HCT116 (cell line): ENCODE results near the gene DCAF11. TPM values are rescaled to one million over a fixed set of nuclear protein-coding genes. Genes with fewer than 3 reads are reported as not detected.
A peak's percentile ranks its signal among the peaks of the same experiment; 100 is the strongest.

Experiments
- ATAC-seq: fragments of 200-7000 bp; cut with Tn5 transposase; 2 replicates; pipeline ENCODE4 v1.9.1; 2020; ENCODE audit warnings: mild to moderate bottlenecking, moderate library complexity
- BruUV-seq: library from RNA; stranded (reverse); fragments of 400-500 nt; replicated peaks from 2 replicates; lab custom pipeline; 2021; lab: Mats Ljungman, UMichigan
- CTCF ChIA-PET: fragments of 300-600 bp; sonication (Branson Sonifier 250); formaldehyde crosslinking; loops from one replicate; lab custom pipeline; 2021; ENCODE audit warnings: antibody characterized with exemption; lab: Charles Lee
- POLR2A ChIA-PET: fragments of 300-600, 350-600 bp; sonication (Branson Sonifier 250); formaldehyde crosslinking; loops from one replicate; lab custom pipeline; 2021; ENCODE audit warnings: antibody characterized with exemption; lab: Charles Lee
- RAD21 ChIA-PET, 2 experiments: fragments of 300-600 bp; sonication (Branson Sonifier 250); formaldehyde crosslinking; loops; one replicate each; lab custom pipeline; 2023; ENCODE audit warnings: low total read pairs in 2 of 2; ENCODE audit not compliant: uncharacterized antibody in 2 of 2, unreplicated experiment in 2 of 2, low non-redundant PET in 1 of 2; lab: Charles Lee
- DNase-seq: peaks from one replicate; pipeline ENCODE4 v3.0.0-alpha.2; 2010; ENCODE audit warnings: low read depth, low spot score
- H2AFZ ChIP-seq: fragments of 200-600 bp; shearing (Covaris generic), sonication (generic); 2 replicates; pipeline ENCODE4 v1.6.1; 2017; ENCODE audit warnings: low read depth, mixed run types, mixed read lengths, antibody characterized with exemption, low read length; ENCODE audit not compliant: poor library complexity, severe bottlenecking
- H3K27ac ChIP-seq: 2 replicates; pipeline ENCODE4 v1.5.1; 2012; ENCODE audit warnings: low read depth, low read length
- H3K27me3 ChIP-seq: fragments of 200-600 bp; sonication (generic); 2 replicates; pipeline ENCODE4 v1.6.1; 2016; ENCODE audit warnings: mixed run types, low read length, mixed read lengths; ENCODE audit not compliant: insufficient read depth
- H3K36me3 ChIP-seq, 2 experiments: fragments of 200-500 bp in 1 of 2; fragments of 200-600 bp in 1 of 2; sonication (Bioruptor generic) in 1 of 2; sonication (generic) in 1 of 2; 2 replicates each; pipeline versions ENCODE4 v1.5.1 to v1.6.1; 2014 to 2016; ENCODE audit warnings: low read length in 2 of 2, inconsistent platforms in 1 of 2, mixed read lengths in 1 of 2, mixed run types in 1 of 2; ENCODE audit not compliant: insufficient read depth in 2 of 2, control insufficient read depth in 1 of 2
- H3K4me1 ChIP-seq, 2 experiments: fragments of 200-600 bp in 1 of 2; sonication (generic) in 1 of 2; 2 replicates each; pipeline versions ENCODE4 v1.5.1 to v1.6.1; 2012 to 2017; ENCODE audit warnings: low read length in 2 of 2, inconsistent platforms in 1 of 2, mild to moderate bottlenecking in 1 of 2, mixed read lengths in 1 of 2, mixed run types in 1 of 2, moderate library complexity in 1 of 2; ENCODE audit not compliant: insufficient read depth in 2 of 2, control insufficient read depth in 1 of 2
- H3K4me2 ChIP-seq: fragments of 200-600 bp; sonication (generic); 2 replicates; pipeline ENCODE4 v1.6.1; 2017; ENCODE audit warnings: mixed run types, low read length, mixed read lengths
- H3K4me3 ChIP-seq, 2 experiments: fragments of 200-600 bp in 1 of 2; sonication (generic) in 1 of 2; replicated peaks in 1 of 2; 2 replicates each; pipeline ENCODE4 v1.5.1; 2011 to 2016; ENCODE audit warnings: low read length in 2 of 2, control low read depth in 1 of 2, low read depth in 1 of 2, mild to moderate bottlenecking in 1 of 2, mixed read lengths in 1 of 2, mixed run types in 1 of 2
- H3K79me2 ChIP-seq: fragments of 200-600 bp; sonication (generic); 2 replicates; pipeline ENCODE4 v1.6.1; 2017; ENCODE audit warnings: mild to moderate bottlenecking, mixed run types, low read length, moderate library complexity, mixed read lengths; ENCODE audit not compliant: insufficient read depth
- H3K9ac ChIP-seq: fragments of 200-600 bp; sonication (generic); 2 replicates; pipeline ENCODE4 v1.6.1; 2016; ENCODE audit warnings: low read length, mixed read lengths
- H3K9me2 ChIP-seq: fragments of 200-600 bp; sonication (generic), shearing (Covaris generic); 2 replicates; pipeline ENCODE4 v1.6.1; 2017; ENCODE audit warnings: mixed run types, mild to moderate bottlenecking, moderate library complexity; ENCODE audit not compliant: insufficient read depth
- H3K9me3 ChIP-seq, 2 experiments: fragments of 200-500 bp in 1 of 2; fragments of 200-600 bp in 1 of 2; sonication (Bioruptor generic) in 1 of 2; sonication (generic) in 1 of 2; 2 replicates each; pipeline ENCODE4 v1.6.1; 2014 to 2017; ENCODE audit warnings: low read length in 2 of 2, mixed read lengths in 2 of 2, inconsistent platforms in 1 of 2, low read depth in 1 of 2, mild to moderate bottlenecking in 1 of 2, mixed run types in 1 of 2, moderate library complexity in 1 of 2; ENCODE audit not compliant: control insufficient read depth in 1 of 2, insufficient read depth in 1 of 2
- H4K20me1 ChIP-seq: fragments of 200-600 bp; sonication (generic), shearing (Covaris generic); 2 replicates; pipeline ENCODE4 v1.6.1; 2017; ENCODE audit warnings: mixed run types, mild to moderate bottlenecking, moderate library complexity; ENCODE audit not compliant: insufficient read depth
- CEBPB ChIP-seq: IDR thresholded peaks from 2 replicates; pipeline ENCODE4 v1.6.1; 2012; ENCODE audit warnings: low read depth
- EGR1 ChIP-seq: IDR thresholded peaks from 2 replicates; pipeline ENCODE4 v1.6.1; 2012; ENCODE audit warnings: low read depth
- ELF1 ChIP-seq: IDR thresholded peaks from 2 replicates; pipeline ENCODE4 v1.6.1; 2012; ENCODE audit warnings: low read depth, borderline replicate concordance
- FOSL1 ChIP-seq: IDR thresholded peaks from 2 replicates; pipeline ENCODE4 v1.6.1; 2012; ENCODE audit warnings: low read depth
- JUND ChIP-seq: IDR thresholded peaks from 2 replicates; pipeline ENCODE4 v1.6.1; 2012
- POLR2A ChIP-seq: IDR thresholded peaks from 2 replicates; pipeline ENCODE4 v1.7.0; 2011; ENCODE audit warnings: borderline replicate concordance; ENCODE audit not compliant: insufficient read depth, insufficient read length; ENCODE audit errors: extremely low read depth
- POLR2AphosphoS5 ChIP-seq: IDR thresholded peaks from 2 replicates; pipeline ENCODE4 v1.6.1; 2011; ENCODE audit warnings: mild to moderate bottlenecking, low read depth, low read length, moderate library complexity
- RAD21 ChIP-seq: IDR thresholded peaks from 2 replicates; pipeline ENCODE4 v1.6.1; 2012; ENCODE audit warnings: low read depth, mild to moderate bottlenecking
- SIN3A ChIP-seq: IDR thresholded peaks from 2 replicates; pipeline ENCODE4 v1.6.1; 2012; ENCODE audit warnings: low read depth
- SP1 ChIP-seq: IDR thresholded peaks from 2 replicates; pipeline ENCODE4 v1.6.1; 2012; ENCODE audit warnings: low read depth
- SRF ChIP-seq: IDR thresholded peaks from 2 replicates; pipeline ENCODE4 v1.6.1; 2012; ENCODE audit warnings: low read depth
- YY1 ChIP-seq: IDR thresholded peaks from 2 replicates; pipeline ENCODE4 v1.6.1; 2011; ENCODE audit warnings: low read length, low read depth, moderate library complexity, mild to moderate bottlenecking; ENCODE audit not compliant: insufficient replicate concordance; ENCODE audit errors: extremely low read depth
- intact Hi-C: fragments of 100-400 bp; cut with micrococcal nuclease; formaldehyde crosslinking; loops from 2 replicates; pipeline ENCODE4 v1.10.0; 2022
- total RNA-seq: library from RNA; stranded (reverse); gene quantifications from one replicate; pipeline ENCODE4 v1.2.1, GENCODE V29; 2021; ENCODE audit not compliant: unreplicated experiment
- TF ChIP-seq, protein P1 (sequence below), 3 experiments: fragments of 200-600 bp in 1 of 3; sonication (generic) in 1 of 3; IDR thresholded peaks in 2 of 3; conservative IDR thresholded peaks in 1 of 3; 2 replicates each; pipeline ENCODE4 v1.5.1; 2012 to 2017; ENCODE audit warnings: low read depth in 2 of 3, low read length in 2 of 3, antibody characterized with exemption in 1 of 3, borderline replicate concordance in 1 of 3, control low read depth in 1 of 3, mild to moderate bottlenecking in 1 of 3, mixed read lengths in 1 of 3, mixed run types in 1 of 3, moderate library complexity in 1 of 3; ENCODE audit not compliant: insufficient read depth in 1 of 3
- TF ChIP-seq, protein P2 (sequence below): IDR thresholded peaks from 2 replicates; pipeline ENCODE4 v1.6.1; 2012
- TF ChIP-seq, protein P3 (sequence below): IDR thresholded peaks from 2 replicates; pipeline ENCODE4 v1.6.1; 2012; ENCODE audit warnings: low read depth
- TF ChIP-seq, protein P4 (sequence below): IDR thresholded peaks from 2 replicates; pipeline ENCODE4 v1.6.1; 2011; ENCODE audit warnings: mild to moderate bottlenecking, low read length, moderate library complexity; ENCODE audit not compliant: insufficient replicate concordance; ENCODE audit errors: extremely low read depth

The DCAF11 gene
- total RNA-seq, 1 experiment from 2014 or later, result 47.5 TPM

DNA sequence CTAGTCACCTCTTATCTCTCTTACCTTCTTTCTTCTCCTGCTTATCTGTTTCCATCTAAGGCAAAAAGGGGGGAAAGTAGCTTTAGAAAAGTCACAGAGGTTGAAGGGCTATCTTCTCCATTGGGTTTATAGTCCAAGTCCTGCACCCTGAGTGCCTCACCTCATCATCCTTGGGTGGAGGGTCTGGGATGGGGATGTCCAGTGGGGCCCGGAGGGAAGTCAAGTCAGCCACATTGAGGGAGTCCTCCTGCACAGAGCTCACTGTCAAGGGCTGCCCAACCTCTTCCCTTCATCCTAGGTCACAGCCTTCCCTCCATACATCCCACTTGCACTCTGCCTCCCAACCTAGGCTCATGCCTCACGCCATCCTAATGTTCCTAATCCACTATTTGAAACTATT lies 30.6 kb downstream of the DCAF11 start:
- Histone ChIP-seq H2AFZ (no peak overlapping the region), H4K20me1 (no peaks in the 10 kb centered on the region), H3K4me3 (peak overlapping the region; percentile 97 to 99), H3K9me2 (no peaks in the 10 kb centered on the region), H3K27ac (peak overlapping the region; percentile 83), H3K4me2 (peak overlapping the region; percentile 92), H3K36me3 (peaks cover 16 to 19% of the 10 kb centered on the region in 2 experiments; a peak in 3 of 4 replicates), H3K9me3 (no peaks in the 10 kb centered on the region), H3K27me3 (no peaks in the 10 kb centered on the region), H3K4me1 (peaks cover 19 to 27% of the 10 kb centered on the region in 2 experiments), H3K79me2 (peaks cover 61% of the 10 kb centered on the region), H3K9ac (peak overlapping the region; percentile 86)
- intact Hi-C loops, result no loop called here
- TF ChIP-seq YY1, result no peak
- no peak for TF ChIP-seq SP1
- no peak for TF ChIP-seq POLR2AphosphoS5
- TF ChIP-seq, protein P1, sequence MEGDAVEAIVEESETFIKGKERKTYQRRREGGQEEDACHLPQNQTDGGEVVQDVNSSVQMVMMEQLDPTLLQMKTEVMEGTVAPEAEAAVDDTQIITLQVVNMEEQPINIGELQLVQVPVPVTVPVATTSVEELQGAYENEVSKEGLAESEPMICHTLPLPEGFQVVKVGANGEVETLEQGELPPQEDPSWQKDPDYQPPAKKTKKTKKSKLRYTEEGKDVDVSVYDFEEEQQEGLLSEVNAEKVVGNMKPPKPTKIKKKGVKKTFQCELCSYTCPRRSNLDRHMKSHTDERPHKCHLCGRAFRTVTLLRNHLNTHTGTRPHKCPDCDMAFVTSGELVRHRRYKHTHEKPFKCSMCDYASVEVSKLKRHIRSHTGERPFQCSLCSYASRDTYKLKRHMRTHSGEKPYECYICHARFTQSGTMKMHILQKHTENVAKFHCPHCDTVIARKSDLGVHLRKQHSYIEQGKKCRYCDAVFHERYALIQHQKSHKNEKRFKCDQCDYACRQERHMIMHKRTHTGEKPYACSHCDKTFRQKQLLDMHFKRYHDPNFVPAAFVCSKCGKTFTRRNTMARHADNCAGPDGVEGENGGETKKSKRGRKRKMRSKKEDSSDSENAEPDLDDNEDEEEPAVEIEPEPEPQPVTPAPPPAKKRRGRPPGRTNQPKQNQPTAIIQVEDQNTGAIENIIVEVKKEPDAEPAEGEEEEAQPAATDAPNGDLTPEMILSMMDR (IDR thresholded peaks at IDR 0.05 in 2 of 3, conservative IDR thresholded peaks at IDR 0.05 in 1 of 3; ENCODE audit: borderline replicate concordance in 1 of 3, insufficient read depth in 1 of 3, low read depth in 2 of 3, low read length in 2 of 3), result no peak
- TF ChIP-seq RAD21, result no peak
- TF ChIP-seq SRF, result no peak
- TF ChIP-seq EGR1, result no peak
- TF ChIP-seq, protein P2, sequence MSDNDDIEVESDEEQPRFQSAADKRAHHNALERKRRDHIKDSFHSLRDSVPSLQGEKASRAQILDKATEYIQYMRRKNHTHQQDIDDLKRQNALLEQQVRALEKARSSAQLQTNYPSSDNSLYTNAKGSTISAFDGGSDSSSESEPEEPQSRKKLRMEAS, result no peak
- no peak for TF ChIP-seq ELF1
- TF ChIP-seq FOSL1, result no peak
- TF ChIP-seq, protein P3, sequence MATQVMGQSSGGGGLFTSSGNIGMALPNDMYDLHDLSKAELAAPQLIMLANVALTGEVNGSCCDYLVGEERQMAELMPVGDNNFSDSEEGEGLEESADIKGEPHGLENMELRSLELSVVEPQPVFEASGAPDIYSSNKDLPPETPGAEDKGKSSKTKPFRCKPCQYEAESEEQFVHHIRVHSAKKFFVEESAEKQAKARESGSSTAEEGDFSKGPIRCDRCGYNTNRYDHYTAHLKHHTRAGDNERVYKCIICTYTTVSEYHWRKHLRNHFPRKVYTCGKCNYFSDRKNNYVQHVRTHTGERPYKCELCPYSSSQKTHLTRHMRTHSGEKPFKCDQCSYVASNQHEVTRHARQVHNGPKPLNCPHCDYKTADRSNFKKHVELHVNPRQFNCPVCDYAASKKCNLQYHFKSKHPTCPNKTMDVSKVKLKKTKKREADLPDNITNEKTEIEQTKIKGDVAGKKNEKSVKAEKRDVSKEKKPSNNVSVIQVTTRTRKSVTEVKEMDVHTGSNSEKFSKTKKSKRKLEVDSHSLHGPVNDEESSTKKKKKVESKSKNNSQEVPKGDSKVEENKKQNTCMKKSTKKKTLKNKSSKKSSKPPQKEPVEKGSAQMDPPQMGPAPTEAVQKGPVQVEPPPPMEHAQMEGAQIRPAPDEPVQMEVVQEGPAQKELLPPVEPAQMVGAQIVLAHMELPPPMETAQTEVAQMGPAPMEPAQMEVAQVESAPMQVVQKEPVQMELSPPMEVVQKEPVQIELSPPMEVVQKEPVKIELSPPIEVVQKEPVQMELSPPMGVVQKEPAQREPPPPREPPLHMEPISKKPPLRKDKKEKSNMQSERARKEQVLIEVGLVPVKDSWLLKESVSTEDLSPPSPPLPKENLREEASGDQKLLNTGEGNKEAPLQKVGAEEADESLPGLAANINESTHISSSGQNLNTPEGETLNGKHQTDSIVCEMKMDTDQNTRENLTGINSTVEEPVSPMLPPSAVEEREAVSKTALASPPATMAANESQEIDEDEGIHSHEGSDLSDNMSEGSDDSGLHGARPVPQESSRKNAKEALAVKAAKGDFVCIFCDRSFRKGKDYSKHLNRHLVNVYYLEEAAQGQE, result no peak
- no peak for TF ChIP-seq CEBPB
- TF ChIP-seq JUND, result no peak
- no peak for TF ChIP-seq SIN3A
- TF ChIP-seq, protein P4, sequence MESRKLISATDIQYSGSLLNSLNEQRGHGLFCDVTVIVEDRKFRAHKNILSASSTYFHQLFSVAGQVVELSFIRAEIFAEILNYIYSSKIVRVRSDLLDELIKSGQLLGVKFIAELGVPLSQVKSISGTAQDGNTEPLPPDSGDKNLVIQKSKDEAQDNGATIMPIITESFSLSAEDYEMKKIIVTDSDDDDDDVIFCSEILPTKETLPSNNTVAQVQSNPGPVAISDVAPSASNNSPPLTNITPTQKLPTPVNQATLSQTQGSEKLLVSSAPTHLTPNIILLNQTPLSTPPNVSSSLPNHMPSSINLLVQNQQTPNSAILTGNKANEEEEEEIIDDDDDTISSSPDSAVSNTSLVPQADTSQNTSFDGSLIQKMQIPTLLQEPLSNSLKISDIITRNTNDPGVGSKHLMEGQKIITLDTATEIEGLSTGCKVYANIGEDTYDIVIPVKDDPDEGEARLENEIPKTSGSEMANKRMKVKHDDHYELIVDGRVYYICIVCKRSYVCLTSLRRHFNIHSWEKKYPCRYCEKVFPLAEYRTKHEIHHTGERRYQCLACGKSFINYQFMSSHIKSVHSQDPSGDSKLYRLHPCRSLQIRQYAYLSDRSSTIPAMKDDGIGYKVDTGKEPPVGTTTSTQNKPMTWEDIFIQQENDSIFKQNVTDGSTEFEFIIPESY, result no peak
- no peak for TF ChIP-seq POLR2A
- CTCF ChIA-PET, result interaction anchor here (2.4 to 3.9 kb wide), 2 partner anchors 16 to 36 kb away, joined by 7 to 19 read pairs; partner anchors contain the start of gene IRF9
- DNase-seq (no peak), ATAC-seq (no peak)
- RAD21 ChIA-PET, result no interaction called here
- BruUV-seq, result no TSS peak
- POLR2A ChIA-PET, result interaction anchor here (2.3 kb wide), 1 partner anchor 51 kb away, joined by 9 read pairs; the partner anchor contains the start of gene PCK2
